Forelimb muscle (tissue), 1 donor: ENCODE measurements around the gene PSORS1C1. TPM values are rescaled to one million over a fixed set of nuclear protein-coding genes. Genes with fewer than 3 reads are reported as not detected.

Experiments
- DNase-seq: peaks from one replicate; pipeline ENCODE4 v3.0.0-alpha.2; 2013; ENCODE audit warnings: low read depth
- polyA plus RNA-seq: library from polyadenylated mRNA; unstranded; fragments of 120-200 nt; gene quantifications from one replicate; pipeline ENCODE4 v1.2.1, GENCODE V29; 2013; ENCODE audit not compliant: insufficient read length

The PSORS1C1 gene
- polyA plus RNA-seq, 1 donor, result 1.7 TPM

GRCh38 chr6:31126396-31127175 is 12.0 kb downstream of the PSORS1C1 start:
- DNase-seq, result no peak

DNA sequence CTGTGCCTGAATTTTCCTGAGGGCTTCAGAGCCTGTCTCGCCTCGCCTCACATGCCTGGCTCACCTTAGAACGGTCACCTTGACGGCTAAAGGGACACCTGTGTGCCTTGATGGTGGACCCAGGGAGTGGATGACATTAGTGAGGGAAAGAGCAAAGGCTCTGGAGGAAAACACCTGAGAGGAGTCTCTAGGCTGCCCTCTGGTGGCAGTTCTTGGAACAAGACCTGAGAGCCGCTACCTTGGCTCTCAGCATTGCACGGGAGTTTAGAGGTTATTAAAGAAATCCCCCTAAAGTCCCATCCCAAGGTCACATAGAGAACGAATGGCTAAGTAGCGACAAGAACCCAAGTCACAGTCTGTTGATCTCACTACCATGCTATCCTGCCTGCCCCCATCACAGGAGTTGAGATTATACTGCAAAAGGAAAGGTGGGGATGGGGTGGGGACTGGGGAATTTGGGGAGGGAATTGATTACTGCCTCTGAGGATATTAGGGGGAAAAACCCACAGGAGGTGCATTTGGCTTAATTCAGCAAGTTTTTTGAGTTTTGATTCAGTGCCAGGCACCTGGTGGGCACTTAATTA is 13.6 kb downstream of the PSORS1C1 start:
- DNase-seq, result no peak

- no peak for DNase-seq
Observed at GRCh38 chr6:31129130-31129529, 14.5 kb downstream of the PSORS1C1 start.

- DNase-seq, result no peak
Observed at GRCh38 chr6:31130751-31131150, 16.2 kb downstream of the PSORS1C1 start.

DNA sequence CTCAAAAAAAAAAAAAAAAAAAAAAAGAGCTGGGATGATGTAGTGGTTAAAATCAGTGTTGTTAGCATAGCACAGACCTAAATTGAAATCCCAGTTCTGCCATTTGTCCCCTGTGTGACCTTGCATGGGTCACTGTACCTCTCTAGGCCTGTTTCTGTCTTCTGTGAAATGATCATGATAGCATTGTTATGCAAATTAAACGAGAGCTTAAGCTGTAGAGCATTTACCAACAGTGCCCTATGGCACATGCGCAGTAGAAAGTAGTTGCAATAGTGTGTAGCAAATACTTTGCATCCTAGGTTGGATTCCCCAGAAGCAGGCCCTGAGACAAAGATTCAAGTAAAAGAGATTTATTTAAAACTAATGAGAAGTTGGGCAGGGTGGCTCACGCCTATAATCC is 17.0 kb downstream of the PSORS1C1 start:
- no peak for DNase-seq

DNA sequence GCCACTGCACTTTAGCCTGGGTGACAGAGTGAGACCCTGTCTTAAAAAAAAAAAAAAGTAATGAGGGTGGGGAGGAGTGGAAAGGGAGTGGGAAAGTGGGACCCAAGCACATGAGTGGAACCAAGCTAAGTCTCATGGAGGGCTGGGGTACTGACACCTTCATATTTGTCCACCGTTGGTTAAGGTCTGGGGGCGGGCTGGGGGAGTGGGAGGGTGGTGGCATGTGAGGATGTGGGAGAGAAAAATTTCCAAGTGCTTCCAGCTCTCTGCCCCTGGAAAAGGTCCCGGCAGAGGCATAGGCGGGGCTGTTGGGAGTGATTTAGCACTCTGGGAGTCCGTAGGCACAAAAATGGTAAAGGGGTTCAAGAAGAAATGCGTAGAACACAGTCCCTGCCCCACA is 18.2 kb downstream of the PSORS1C1 start:
- no peak for DNase-seq

DNA sequence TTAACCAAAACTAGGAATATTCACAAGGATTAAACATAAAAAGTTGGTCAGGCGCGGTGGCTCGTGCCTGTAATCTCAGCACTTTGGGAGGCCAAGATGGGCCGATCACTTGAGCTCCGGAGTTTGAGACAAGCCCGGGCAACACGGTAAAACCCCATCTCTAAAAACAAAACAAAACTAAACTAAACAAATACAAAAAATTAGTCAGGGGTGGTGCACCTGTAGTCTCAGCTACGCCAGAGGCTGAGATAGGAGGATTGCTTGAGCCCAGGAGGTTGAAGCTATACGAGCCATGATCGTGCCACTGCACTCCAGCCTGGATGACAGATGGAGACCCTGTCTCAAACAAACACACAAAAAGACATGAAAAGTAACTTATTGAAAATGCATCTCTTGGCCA is 21.1 kb downstream of the PSORS1C1 start:
- no peak for DNase-seq

DNA sequence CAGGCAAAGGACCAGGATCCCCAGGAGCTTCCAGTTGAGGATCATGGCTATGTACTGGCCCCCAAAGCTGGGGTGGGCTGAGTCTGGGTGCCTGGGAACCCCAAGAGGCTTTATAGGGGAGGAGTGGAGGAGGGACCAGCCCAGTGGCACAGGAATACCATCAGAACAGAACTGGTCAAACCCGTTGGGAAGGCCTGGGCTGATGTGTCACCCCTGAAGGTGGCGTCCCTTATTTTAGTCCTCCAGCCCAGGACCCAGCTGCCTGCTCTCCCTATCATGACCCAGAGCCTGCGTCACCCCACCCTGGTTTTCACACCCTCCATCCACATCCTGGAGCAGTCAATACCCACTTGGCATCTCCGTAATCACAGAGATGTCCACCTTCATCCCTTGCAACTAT is 24.4 kb downstream of the PSORS1C1 start, which contains the start of gene PSORS1C2:
TSS of gene PSORS1C2 (minus strand) at position 85 of the 400 bp plus-strand sequence. CDS start at position 45, 40 bp downstream.
- no peak for DNase-seq

DNA sequence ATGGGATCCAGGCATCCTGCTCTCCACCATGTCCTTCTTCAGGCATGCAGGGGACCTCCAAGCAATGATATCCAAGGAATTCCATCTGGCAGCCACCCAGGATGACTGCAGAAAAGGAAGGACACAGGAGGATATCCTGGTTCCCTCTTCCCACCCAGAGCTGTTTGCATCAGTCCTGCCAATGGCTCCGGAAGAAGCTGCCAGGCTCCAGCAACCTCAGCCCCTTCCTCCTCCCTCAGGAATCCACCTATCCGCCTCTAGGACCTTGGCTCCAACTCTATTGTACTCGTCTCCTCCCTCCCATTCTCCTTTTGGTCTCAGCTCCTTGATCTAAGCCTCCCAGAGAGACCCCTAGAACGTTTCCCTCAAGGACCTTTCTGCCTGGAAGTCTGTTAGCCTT is 25.0 kb downstream of the PSORS1C1 start:
- DNase-seq, result no peak

GRCh38 chr6:31140643-31141042 is 26.0 kb downstream of the PSORS1C1 start:
- DNase-seq, result no peak

DNA sequence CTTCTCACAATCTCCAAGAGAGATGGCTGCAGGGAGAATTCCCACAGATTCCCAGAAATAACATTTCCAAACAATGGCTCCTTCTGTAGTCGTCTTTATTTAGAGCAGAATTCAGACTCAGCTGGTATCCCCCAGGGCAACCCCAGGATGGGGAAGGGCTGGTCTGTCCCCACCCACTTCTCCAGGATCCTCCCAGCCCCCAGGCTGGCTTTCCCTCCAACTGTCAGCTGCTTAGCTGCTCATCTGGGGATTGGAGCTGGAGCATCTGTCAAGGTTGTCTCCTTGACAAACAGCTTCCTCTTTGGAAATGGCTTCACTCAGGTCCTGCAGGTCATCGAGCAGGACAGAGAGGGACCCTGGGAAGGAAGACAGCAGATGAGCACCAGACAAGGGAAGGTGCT is 27.8 kb downstream of the PSORS1C1 start:
- no peak for DNase-seq

DNA sequence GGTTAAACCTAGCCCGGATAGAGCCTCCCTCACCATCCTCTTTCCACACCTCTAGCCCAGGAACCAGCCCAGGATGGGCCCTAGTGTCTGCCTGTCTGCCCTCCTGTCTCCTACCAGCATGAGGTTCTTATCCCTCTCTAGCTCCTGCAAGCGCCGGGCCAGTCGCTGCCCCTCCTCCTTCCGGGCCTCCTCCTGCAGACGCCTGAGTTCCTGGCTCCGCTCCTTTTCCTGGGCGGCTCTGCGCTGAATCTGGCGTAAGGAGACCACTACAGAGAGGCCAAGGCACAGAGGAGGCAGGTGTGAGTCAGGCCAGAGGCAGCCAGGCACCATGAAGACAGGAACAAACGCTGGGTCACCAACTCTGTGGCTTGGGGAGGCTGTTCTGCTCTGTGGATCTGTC is 28.5 kb downstream of the PSORS1C1 start:
- DNase-seq, result no peak

DNA sequence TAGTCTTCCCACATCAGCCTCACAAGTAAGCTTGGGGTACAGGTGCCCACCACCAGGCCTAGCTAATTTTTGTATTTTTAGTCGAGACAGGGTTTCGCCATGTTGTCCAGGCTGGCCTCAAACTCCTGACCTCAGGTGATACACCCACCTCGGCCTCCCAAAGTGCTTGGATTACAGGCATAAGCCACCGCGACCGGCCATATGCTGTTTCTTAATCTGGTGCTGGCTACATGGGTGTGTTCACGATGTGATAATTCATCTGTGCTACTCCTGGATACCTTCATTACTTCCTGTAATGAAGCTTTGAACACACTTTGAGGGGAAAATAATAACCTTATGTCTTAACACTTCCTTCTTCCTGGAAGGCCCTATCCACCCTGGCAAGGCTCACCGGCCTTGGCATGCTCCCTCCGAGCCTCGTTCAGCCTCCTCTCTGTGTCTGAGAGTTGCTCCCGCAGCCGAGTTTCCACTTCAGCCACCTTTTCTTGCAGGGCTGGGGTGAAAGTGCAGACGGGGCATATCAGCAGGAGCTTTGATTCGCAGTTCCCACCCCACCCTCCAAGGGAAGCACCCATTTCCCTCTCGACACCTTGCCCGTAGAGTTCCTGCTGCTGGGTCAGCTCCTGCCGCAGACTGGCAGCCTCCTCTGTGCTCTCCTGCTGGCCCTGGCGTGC is 29.8 kb downstream of the PSORS1C1 start:
- DNase-seq, result no peak

DNA sequence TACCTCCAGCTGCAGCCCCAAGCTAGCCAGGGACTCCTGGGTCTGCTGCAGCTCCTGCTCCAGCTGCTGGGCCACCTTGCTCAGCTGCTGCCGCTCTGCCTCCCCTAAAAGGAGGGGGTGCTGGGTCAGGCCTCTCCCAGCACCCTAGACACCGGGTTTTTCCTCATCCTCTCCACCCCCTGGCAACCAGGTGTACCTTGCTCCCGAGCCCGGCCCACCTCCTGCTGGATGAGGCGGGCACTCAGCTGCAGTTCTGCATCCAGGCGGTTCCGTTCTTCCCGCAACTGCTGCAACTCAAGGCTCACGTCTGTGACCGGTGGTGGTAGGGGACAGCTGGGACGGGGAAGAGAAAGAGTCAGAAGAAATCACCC is 30.4 kb downstream of the PSORS1C1 start:
- DNase-seq, result no peak

- no peak for DNase-seq
Observed at GRCh38 chr6:31145386-31145785, 30.8 kb downstream of the PSORS1C1 start.

GRCh38 chr6:31149827-31150447 is 35.3 kb downstream of the PSORS1C1 start:
- DNase-seq, result no peak

DNA sequence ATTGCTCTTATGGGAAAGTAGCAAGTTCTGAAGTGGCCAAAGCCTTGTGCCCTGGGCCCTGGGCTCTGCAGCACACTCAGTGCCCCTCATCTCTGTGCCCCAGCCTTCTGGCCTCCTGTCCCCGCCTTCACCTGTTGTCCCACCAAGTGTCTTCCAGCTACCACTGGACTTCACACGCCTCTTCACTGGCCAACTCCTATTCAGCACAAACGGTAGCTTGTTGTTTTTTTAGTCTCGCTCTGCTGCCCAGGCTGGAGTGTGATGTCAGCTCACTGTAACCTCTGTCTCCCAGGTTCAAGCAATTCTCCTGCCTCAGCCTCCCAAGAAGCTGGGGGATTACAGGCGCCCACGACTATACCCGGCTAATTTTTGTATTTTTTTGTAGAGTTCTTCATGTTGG is 38.2 kb downstream of the PSORS1C1 start:
- no peak for DNase-seq

- no peak for DNase-seq
Observed at GRCh38 chr6:31154436-31154835, 39.8 kb downstream of the PSORS1C1 start.

- DNase-seq, result no peak
Observed at GRCh38 chr6:31156641-31157040, 42.0 kb downstream of the PSORS1C1 start.

DNA sequence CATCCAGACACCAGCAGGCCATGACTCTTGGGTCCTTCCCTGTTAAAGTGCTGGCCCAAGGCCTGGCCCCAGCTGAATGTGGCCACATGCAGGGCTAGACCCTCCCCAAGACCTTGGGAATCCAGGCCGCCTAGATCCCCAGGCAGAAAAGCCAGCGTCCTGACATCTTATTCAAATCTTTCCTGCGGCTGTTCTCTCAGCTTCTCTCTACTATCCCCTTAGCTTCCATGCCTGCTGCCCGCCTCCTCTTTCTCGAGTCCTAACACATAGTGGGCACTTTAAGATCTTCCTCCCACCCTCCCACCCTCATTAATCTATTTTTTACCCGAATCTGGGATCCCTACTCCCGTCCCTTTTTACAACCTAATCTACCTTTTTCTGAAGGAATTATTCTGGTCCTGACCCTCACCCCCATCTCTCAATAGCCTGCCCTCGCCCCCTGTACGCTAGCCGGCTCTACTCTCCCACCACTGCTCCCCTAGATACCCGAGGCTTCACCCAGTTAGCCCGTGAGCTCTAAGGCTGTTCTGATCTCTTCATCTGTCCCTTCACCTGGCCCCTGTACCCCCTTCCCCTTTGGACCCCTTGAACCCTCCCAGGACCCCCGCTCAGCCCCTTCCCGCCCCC is 43.0 kb downstream of the PSORS1C1 start, which contains the start of gene CCHCR1:
TSS of gene CCHCR1 (minus strand) at position 290 of the 627 bp plus-strand sequence. CDS start at position 88, 202 bp downstream.
- no peak for DNase-seq

GRCh38 chr6:31158140-31158862 is 43.7 kb downstream of the PSORS1C1 start, which contains the start of gene TCF19:
Gene TCF19, plus strand, starts transcription at chr6:31158589. Its CDS starts 881 bp downstream, at chr6:31159470.
- DNase-seq, result peak; percentile 98
